IPS DF 4.7 (cell line): Measurements from ENCODE around the gene LHFPL2.
"Not testable (repeated sequence)": the region's sequence is repeated elsewhere in the genome, so short reads cannot be mapped to it uniquely, and the experiment has no call there.

ENCODE experiments used
- DNase-seq: peaks from one replicate; pipeline ENCODE4 v3.0.0-alpha.2; 2013; ENCODE audit warnings: low spot score; ENCODE audit errors: extremely low read depth

Gene LHFPL2

GRCh38 chr5:78648359-78649210, at the start of gene LHFPL2:
Gene LHFPL2, minus strand, starts transcription at chr5:78648772. Its CDS starts 138,559 bp downstream, at chr5:78510213.
- no peak for DNase-seq

- no peak for DNase-seq
These were observed 48.1 kb upstream of the LHFPL2 start for GRCh38 chr5:78696637-78697036.

- DNase-seq: not testable (repeated sequence)
These were observed 47.5 kb upstream of the LHFPL2 start for GRCh38 chr5:78696052-78696451.

GRCh38 chr5:78693339-78693738, 44.8 kb upstream of the LHFPL2 start:
- DNase-seq: no peak

- no peak for DNase-seq
These were observed 42.8 kb upstream of the LHFPL2 start for GRCh38 chr5:78691084-78691960.

- DNase-seq: no peak
These were observed 41.8 kb upstream of the LHFPL2 start for GRCh38 chr5:78690253-78690972.

- DNase-seq: no peak
These were observed 41.1 kb upstream of the LHFPL2 start for GRCh38 chr5:78689540-78690252.

GRCh38 chr5:78687514-78687913, 38.9 kb upstream of the LHFPL2 start:
- not testable (repeated sequence) for DNase-seq

GRCh38 chr5:78683905-78684304, 35.3 kb upstream of the LHFPL2 start:
- not testable (repeated sequence) for DNase-seq

GRCh38 chr5:78679905-78680304, 31.3 kb upstream of the LHFPL2 start:
- no peak for DNase-seq

- DNase-seq: no peak
These were observed 29.5 kb upstream of the LHFPL2 start for GRCh38 chr5:78677777-78678668.

GRCh38 chr5:78675956-78676730, 27.6 kb upstream of the LHFPL2 start:
- DNase-seq: no peak

- DNase-seq: not testable (repeated sequence)
These were observed 25.3 kb upstream of the LHFPL2 start for GRCh38 chr5:78673827-78674226.

- DNase-seq: no peak
These were observed 23.6 kb upstream of the LHFPL2 start for GRCh38 chr5:78672154-78672553.

GRCh38 chr5:78671609-78672008, 23.0 kb upstream of the LHFPL2 start:
- DNase-seq: no peak

- no peak for DNase-seq
These were observed 22.2 kb upstream of the LHFPL2 start for GRCh38 chr5:78670701-78671269.

- no peak for DNase-seq
These were observed 20.8 kb upstream of the LHFPL2 start for GRCh38 chr5:78669331-78669730.

GRCh38 chr5:78667461-78668103, 19.0 kb upstream of the LHFPL2 start:
- no peak for DNase-seq
